Stimulated activated CD8-positive, alpha-beta memory T cell treated with anti-CD3 and anti-CD28 coated beads, Interleukin-15, amount 100 ng/mL, for 4 hours (primary cell): Measurements from ENCODE around the gene TAAR8.
"Not testable (repeated sequence)": the region's sequence is repeated elsewhere in the genome, so short reads cannot be mapped to it uniquely, and the experiment has no call there.

Experiments used
- DNase-seq, 2 donors: peaks; one replicate each; pipeline ENCODE4 v3.0.0-alpha.2; 2020; ENCODE audit warnings: low read depth in 2 of 2

TAAR8 gene

GRCh38 chr6:132544826-132545225 lies 7.6 kb upstream of the TAAR8 start:
- no peak for DNase-seq

DNA sequence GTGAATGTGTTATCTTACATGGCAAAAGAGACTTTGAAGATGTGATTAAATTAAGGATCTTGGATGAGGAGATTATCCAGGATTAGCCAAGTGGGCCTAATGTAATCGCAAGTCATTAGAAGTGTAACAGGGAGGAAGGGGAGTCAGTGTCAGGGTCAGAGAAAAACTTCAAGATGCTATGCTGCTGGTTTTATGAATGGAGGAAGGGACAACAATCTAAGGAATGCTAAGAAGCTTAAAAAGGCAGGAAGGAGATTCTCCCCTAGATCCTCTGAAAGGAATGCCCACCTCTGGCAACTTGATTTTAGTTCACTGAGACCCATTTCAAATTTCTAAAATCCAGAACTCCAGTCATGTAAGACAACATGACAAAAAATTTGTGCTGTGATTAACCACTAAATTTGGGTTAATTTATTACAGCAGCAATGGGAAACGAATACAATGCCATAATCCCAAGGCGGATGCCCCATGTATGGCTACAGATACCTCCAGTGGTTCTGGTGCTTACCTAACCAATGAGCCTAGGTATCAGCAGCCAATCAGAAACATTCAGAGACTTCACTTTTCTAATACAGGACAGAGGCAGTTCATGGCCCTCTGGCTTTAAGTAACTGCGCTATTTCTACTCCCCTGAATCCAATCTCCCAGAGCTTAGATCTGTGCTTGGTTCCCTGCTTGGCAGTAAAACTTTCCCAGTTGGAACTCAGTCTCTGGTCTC lies 3.6 kb upstream of the TAAR8 start:
- no peak for DNase-seq

DNA sequence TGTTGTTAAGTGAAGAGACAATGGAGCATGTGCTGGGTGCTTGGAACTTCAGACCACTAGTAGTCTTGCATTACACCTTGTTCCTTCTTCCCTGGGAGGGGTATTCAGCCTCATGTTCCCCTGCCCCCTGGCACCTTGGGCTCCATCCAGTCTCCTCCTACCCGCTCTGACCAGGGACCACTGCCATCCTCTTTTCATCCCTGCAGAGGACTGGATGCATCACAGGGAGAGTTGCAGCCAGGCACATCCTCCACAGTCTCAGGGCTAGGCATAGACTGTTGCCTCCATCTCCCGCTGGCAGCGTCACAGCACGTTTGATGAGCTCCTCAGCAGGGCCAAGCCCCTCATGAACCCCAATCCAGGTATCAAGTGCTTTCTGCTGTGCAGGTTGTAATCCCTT lies 1.3 kb upstream of the TAAR8 start:
- DNase-seq = no peak

- DNase-seq = not testable (repeated sequence)
Observed at GRCh38 chr6:132560087-132560486, 7.6 kb downstream of the TAAR8 start.

DNA sequence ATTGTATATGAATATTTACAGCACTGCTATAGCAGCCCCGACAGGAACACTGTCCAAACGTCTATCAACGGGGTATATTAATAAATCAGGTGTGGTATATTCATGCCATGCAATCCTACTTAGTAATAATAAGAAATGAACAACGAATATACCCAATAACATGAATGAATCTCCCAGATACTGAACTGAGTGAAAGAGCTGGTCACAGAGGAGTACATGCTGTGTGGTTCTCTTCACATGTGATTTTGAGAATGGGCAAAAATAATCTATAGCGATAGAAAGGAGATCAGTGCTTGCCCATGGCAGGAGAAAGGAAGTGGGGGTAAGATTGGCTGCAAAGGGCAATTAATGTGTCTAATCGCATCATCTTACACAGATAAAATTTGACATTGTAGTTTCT lies 13.9 kb downstream of the TAAR8 start:
- no peak for DNase-seq

- DNase-seq = no peak
Observed at GRCh38 chr6:132567566-132567965, 15.1 kb downstream of the TAAR8 start.

- no peak for DNase-seq
Observed at GRCh38 chr6:132568611-132569010, 16.1 kb downstream of the TAAR8 start.

DNA sequence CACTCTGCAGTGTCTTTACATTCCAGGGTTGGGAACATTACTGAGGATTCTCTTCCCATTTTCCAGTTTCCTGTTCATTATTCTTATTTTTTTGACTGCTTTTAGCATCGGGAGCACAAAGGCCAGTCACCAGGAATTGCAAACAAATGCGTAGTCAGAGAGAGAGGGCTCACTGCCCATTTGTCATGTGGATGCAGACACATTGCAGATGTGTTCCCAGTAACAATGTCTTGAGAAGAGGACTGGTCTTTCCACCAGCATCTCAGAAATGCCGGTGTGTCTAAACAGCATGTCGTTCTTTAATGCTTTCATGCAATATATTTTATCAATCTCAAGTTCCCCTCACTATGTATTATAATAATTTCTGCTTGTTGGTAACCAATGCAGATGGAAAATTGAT lies 16.7 kb downstream of the TAAR8 start:
- no peak for DNase-seq

DNA sequence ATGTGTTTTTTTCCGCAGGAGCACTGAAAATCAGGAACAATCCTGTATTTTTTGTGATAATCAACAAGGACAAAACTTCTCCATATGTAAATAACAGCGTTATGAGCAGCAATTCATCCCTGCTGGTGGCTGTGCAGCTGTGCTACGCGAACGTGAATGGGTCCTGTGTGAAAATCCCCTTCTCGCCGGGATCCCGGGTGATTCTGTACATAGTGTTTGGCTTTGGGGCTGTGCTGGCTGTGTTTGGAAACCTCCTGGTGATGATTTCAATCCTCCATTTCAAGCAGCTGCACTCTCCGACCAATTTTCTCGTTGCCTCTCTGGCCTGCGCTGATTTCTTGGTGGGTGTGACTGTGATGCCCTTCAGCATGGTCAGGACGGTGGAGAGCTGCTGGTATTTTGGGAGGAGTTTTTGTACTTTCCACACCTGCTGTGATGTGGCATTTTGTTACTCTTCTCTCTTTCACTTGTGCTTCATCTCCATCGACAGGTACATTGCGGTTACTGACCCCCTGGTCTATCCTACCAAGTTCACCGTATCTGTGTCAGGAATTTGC lies 17.8 kb downstream of the TAAR8 start, which contains the start of gene TAAR6:
Gene TAAR6, plus strand, starts transcription at position 102 of the 557 bp plus-strand sequence. Its CDS starts 0 bp downstream, at position 102.
- no peak for DNase-seq

DNA sequence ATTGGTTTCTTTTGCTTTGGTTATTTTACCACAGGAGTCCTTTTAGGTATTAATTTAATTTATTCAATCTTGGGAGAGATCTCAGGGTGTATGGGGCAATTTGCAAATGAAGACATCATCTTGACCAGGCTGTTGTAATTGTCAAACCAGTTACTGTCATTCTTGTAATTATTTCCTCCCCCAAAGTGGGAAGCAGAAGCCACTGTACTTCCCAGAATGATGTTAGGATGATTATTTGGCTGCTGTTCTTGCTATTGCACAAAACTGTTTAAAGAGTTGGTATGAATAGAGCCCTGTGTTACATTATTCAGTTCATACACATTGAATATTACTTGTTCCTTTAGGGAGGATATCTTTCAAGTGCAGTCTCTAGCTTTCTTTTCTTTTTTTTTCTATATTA lies 19.3 kb downstream of the TAAR8 start:
- DNase-seq = no peak

GRCh38 chr6:132584698-132585097 lies 32.2 kb downstream of the TAAR8 start:
- no peak for DNase-seq

GRCh38 chr6:132587424-132587823 lies 35.0 kb downstream of the TAAR8 start:
- DNase-seq = no peak

GRCh38 chr6:132589454-132589853 lies 37.0 kb downstream of the TAAR8 start, which contains the start of gene TAAR5:
Gene TAAR5 (minus strand): TSS chr6:132589741. CDS start chr6:132589686, 55 bp downstream.
- no peak for DNase-seq

DNA sequence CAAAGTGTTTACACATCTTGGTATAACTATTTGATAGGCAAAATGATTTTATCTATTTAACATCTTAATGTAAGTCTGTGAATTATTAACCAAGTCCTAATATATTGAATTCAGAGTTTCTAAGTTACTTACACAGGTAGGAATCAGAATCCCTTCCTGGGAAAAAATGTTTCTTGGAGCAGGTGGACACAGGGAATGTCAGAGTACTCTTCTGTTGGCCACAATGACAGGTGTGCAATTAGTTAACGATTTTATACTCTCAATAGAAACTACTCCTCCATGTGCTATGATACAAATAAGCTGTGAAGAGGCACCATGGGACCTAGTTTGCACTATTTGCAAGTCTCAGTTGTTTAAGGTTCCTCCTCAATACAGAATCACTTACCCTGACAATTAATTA lies 37.9 kb downstream of the TAAR8 start:
- DNase-seq = no peak

DNA sequence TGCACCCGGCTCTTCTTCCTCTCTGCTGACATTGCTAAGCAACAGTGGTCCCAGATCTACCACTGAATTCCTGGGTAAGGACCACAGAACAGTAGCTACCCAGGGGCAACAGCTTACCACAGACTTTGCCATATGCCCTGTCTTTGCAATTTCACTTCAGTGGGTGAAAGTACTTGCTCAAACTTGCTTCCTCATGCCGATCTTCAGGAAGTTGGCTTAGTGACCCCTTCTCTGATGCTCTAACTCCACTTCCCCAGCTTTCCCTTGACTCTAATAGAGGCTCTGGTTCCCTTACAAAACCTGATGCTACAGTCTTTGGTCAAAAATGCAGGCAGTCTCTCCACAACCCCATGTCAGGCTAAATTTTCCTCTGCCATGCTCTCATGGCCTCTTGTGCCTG lies 40.4 kb downstream of the TAAR8 start:
- DNase-seq = no peak

DNA sequence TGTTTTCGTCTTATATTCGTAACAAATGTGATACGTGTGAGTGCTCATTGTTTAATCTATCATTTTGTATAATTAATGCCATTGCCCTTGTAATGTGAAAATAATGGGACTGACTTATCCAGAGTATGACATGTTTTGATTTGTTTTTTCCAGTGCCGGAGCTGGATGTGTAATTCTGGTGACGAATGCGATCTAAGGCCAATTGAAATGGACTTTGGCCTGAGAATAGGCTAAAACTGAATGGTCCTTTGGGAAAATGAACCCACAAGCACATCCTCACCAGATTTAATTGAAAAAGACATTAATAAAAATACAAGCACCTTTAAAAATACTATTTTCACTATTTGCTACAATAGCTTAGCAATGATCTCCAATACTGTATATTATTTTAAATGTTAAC lies 43.7 kb downstream of the TAAR8 start:
- DNase-seq = no peak

DNA sequence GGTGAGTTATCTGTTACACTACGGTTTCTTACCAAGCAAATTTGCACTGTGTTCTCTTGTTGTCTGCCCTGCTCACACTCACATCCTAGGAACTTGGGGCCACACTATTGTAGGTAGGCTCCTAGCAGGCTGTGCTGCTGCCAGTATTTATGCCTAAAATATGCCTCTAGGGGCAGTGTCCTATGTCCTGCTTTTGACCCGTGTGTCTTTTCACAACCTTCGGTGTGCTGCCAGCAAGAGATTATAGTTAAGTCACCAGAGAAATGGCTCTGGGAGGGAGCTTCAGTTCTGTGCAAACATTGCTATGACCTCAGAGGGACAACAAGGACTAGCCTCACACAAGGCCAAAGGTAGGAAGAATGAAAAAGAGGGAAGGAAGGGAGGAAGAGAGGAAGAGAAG lies 46.0 kb downstream of the TAAR8 start:
- DNase-seq = no peak

DNA sequence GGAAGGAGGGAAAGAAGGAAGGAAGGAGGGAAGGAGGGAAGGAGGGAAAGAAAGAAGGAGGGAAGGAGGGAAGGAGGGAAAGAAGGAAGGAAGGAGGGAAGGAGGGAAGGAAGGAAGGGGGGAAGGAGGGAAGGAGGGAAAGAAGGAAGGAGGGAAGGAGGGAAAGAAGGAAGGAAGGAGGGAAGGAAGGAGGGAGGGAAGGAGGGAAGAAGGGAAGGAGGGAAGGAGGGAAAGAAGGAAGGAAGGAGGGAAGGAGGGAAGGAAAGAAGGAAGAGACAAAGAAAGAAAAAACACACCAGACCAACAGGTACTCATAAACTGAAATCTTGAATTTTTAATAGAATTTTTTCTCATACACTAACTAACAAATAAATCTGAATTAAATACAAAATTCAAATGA lies 48.4 kb downstream of the TAAR8 start:
- not testable (repeated sequence) for DNase-seq
